NCI-H1694 treated with DMSO at 0.1 percent for 48 hours (cell line): ENCODE data around the gene TMEM141.
"Not testable (repeated sequence)": the region's sequence is repeated elsewhere in the genome, so short reads cannot be mapped to it uniquely, and the experiment has no call there.

Experiments
- DNase-seq: peaks from one replicate; lab custom pipeline; 2025; lab: John Stamatoyannopoulos, UW

Gene TMEM141

GRCh38 chr9:136773386-136774044 lies 17.6 kb upstream of the TMEM141 start:
- DNase-seq = no peak

- DNase-seq = no peak
Measured at GRCh38 chr9:136774416-136775045, 16.6 kb upstream of the TMEM141 start.

GRCh38 chr9:136775191-136775590 lies 16.0 kb upstream of the TMEM141 start:
- no peak for DNase-seq

- DNase-seq = no peak
Measured at GRCh38 chr9:136776947-136777346, 14.2 kb upstream of the TMEM141 start.

- DNase-seq = no peak
Measured at GRCh38 chr9:136777359-136777758, 13.8 kb upstream of the TMEM141 start.

GRCh38 chr9:136779808-136780207 lies 11.3 kb upstream of the TMEM141 start:
- no peak for DNase-seq

GRCh38 chr9:136782452-136782851 lies 8.7 kb upstream of the TMEM141 start:
- no peak for DNase-seq

- peak; percentile 49 for DNase-seq
Measured at GRCh38 chr9:136784249-136784996, 6.7 kb upstream of the TMEM141 start.

GRCh38 chr9:136784997-136785361 lies 6.2 kb upstream of the TMEM141 start:
- DNase-seq = no peak

- DNase-seq = not testable (repeated sequence)
Measured at GRCh38 chr9:136785565-136786355, 5.4 kb upstream of the TMEM141 start.

- no peak for DNase-seq
Measured at GRCh38 chr9:136786451-136786850, 4.7 kb upstream of the TMEM141 start.

GRCh38 chr9:136786983-136787382 lies 4.2 kb upstream of the TMEM141 start:
- not testable (repeated sequence) for DNase-seq

GRCh38 chr9:136787690-136788400 lies 3.3 kb upstream of the TMEM141 start:
- DNase-seq = peak; percentile 37

GRCh38 chr9:136788644-136789522 lies 2.3 kb upstream of the TMEM141 start:
- not testable (repeated sequence) for DNase-seq

- no peak for DNase-seq
Measured at GRCh38 chr9:136789523-136789937, 1.6 kb upstream of the TMEM141 start.

GRCh38 chr9:136791516-136792276 lies 552 bp downstream of the TMEM141 start:
- DNase-seq = peak; percentile 14

GRCh38 chr9:136792321-136793085 lies 1.4 kb downstream of the TMEM141 start:
- no peak for DNase-seq

- no peak for DNase-seq
Measured at GRCh38 chr9:136793086-136793946, 2.2 kb downstream of the TMEM141 start.
